HCT116 (cell line): Measurements from ENCODE around the gene EMSY. TPM values are rescaled to one million over a fixed set of nuclear protein-coding genes. Genes with fewer than 3 reads are reported as not detected.

Source experiments
- ATAC-seq: fragments of 200-7000 bp; cut with Tn5 transposase; 2 replicates; pipeline ENCODE4 v1.9.1; 2020; ENCODE audit warnings: mild to moderate bottlenecking, moderate library complexity
- BruUV-seq: library from RNA; stranded (reverse); fragments of 400-500 nt; replicated peaks from 2 replicates; lab custom pipeline; 2021; lab: Mats Ljungman, UMichigan
- CTCF ChIA-PET: fragments of 300-600 bp; sonication (Branson Sonifier 250); formaldehyde crosslinking; loops from one replicate; lab custom pipeline; 2021; ENCODE audit warnings: antibody characterized with exemption; lab: Charles Lee
- POLR2A ChIA-PET: fragments of 300-600, 350-600 bp; sonication (Branson Sonifier 250); formaldehyde crosslinking; loops from one replicate; lab custom pipeline; 2021; ENCODE audit warnings: antibody characterized with exemption; lab: Charles Lee
- RAD21 ChIA-PET, 2 experiments: fragments of 300-600 bp; sonication (Branson Sonifier 250); formaldehyde crosslinking; loops; one replicate each; lab custom pipeline; 2023; ENCODE audit warnings: low total read pairs in 2 of 2; ENCODE audit not compliant: uncharacterized antibody in 2 of 2, unreplicated experiment in 2 of 2, low non-redundant PET in 1 of 2; lab: Charles Lee
- DNase-seq: peaks from one replicate; pipeline ENCODE4 v3.0.0-alpha.2; 2010; ENCODE audit warnings: low read depth, low spot score
- H2AFZ ChIP-seq: fragments of 200-600 bp; shearing (Covaris generic), sonication (generic); 2 replicates; pipeline ENCODE4 v1.6.1; 2017; ENCODE audit warnings: low read depth, mixed run types, mixed read lengths, antibody characterized with exemption, low read length; ENCODE audit not compliant: poor library complexity, severe bottlenecking
- H3K27ac ChIP-seq: 2 replicates; pipeline ENCODE4 v1.5.1; 2012; ENCODE audit warnings: low read depth, low read length
- H3K27me3 ChIP-seq: fragments of 200-600 bp; sonication (generic); 2 replicates; pipeline ENCODE4 v1.6.1; 2016; ENCODE audit warnings: mixed run types, low read length, mixed read lengths; ENCODE audit not compliant: insufficient read depth
- H3K36me3 ChIP-seq, 2 experiments: fragments of 200-500 bp in 1 of 2; fragments of 200-600 bp in 1 of 2; sonication (Bioruptor generic) in 1 of 2; sonication (generic) in 1 of 2; 2 replicates each; pipeline versions ENCODE4 v1.5.1 to v1.6.1; 2014 to 2016; ENCODE audit warnings: low read length in 2 of 2, inconsistent platforms in 1 of 2, mixed read lengths in 1 of 2, mixed run types in 1 of 2; ENCODE audit not compliant: insufficient read depth in 2 of 2, control insufficient read depth in 1 of 2
- H3K4me1 ChIP-seq, 2 experiments: fragments of 200-600 bp in 1 of 2; sonication (generic) in 1 of 2; 2 replicates each; pipeline versions ENCODE4 v1.5.1 to v1.6.1; 2012 to 2017; ENCODE audit warnings: low read length in 2 of 2, inconsistent platforms in 1 of 2, mild to moderate bottlenecking in 1 of 2, mixed read lengths in 1 of 2, mixed run types in 1 of 2, moderate library complexity in 1 of 2; ENCODE audit not compliant: insufficient read depth in 2 of 2, control insufficient read depth in 1 of 2
- H3K4me2 ChIP-seq: fragments of 200-600 bp; sonication (generic); 2 replicates; pipeline ENCODE4 v1.6.1; 2017; ENCODE audit warnings: mixed run types, low read length, mixed read lengths
- H3K4me3 ChIP-seq, 2 experiments: fragments of 200-600 bp in 1 of 2; sonication (generic) in 1 of 2; replicated peaks in 1 of 2; 2 replicates each; pipeline ENCODE4 v1.5.1; 2011 to 2016; ENCODE audit warnings: low read length in 2 of 2, control low read depth in 1 of 2, low read depth in 1 of 2, mild to moderate bottlenecking in 1 of 2, mixed read lengths in 1 of 2, mixed run types in 1 of 2
- H3K79me2 ChIP-seq: fragments of 200-600 bp; sonication (generic); 2 replicates; pipeline ENCODE4 v1.6.1; 2017; ENCODE audit warnings: mild to moderate bottlenecking, mixed run types, low read length, moderate library complexity, mixed read lengths; ENCODE audit not compliant: insufficient read depth
- H3K9ac ChIP-seq: fragments of 200-600 bp; sonication (generic); 2 replicates; pipeline ENCODE4 v1.6.1; 2016; ENCODE audit warnings: low read length, mixed read lengths
- H3K9me2 ChIP-seq: fragments of 200-600 bp; sonication (generic), shearing (Covaris generic); 2 replicates; pipeline ENCODE4 v1.6.1; 2017; ENCODE audit warnings: mixed run types, mild to moderate bottlenecking, moderate library complexity; ENCODE audit not compliant: insufficient read depth
- H3K9me3 ChIP-seq, 2 experiments: fragments of 200-500 bp in 1 of 2; fragments of 200-600 bp in 1 of 2; sonication (Bioruptor generic) in 1 of 2; sonication (generic) in 1 of 2; 2 replicates each; pipeline ENCODE4 v1.6.1; 2014 to 2017; ENCODE audit warnings: low read length in 2 of 2, mixed read lengths in 2 of 2, inconsistent platforms in 1 of 2, low read depth in 1 of 2, mild to moderate bottlenecking in 1 of 2, mixed run types in 1 of 2, moderate library complexity in 1 of 2; ENCODE audit not compliant: control insufficient read depth in 1 of 2, insufficient read depth in 1 of 2
- H4K20me1 ChIP-seq: fragments of 200-600 bp; sonication (generic), shearing (Covaris generic); 2 replicates; pipeline ENCODE4 v1.6.1; 2017; ENCODE audit warnings: mixed run types, mild to moderate bottlenecking, moderate library complexity; ENCODE audit not compliant: insufficient read depth
- ATF3 ChIP-seq: IDR thresholded peaks from 2 replicates; pipeline ENCODE4 v1.6.1; 2012
- EGR1 ChIP-seq: IDR thresholded peaks from 2 replicates; pipeline ENCODE4 v1.6.1; 2012; ENCODE audit warnings: low read depth
- ELF1 ChIP-seq: IDR thresholded peaks from 2 replicates; pipeline ENCODE4 v1.6.1; 2012; ENCODE audit warnings: low read depth, borderline replicate concordance
- EZH2 ChIP-seq: fragments of 200-600 bp; sonication (generic); IDR thresholded peaks from 2 replicates; pipeline ENCODE4 v1.6.1; 2017; ENCODE audit warnings: antibody characterized with exemption, mixed run types
- EZH2phosphoT487 ChIP-seq: fragments of 200-600 bp; IDR thresholded peaks from 2 replicates; pipeline ENCODE4 v1.6.1; 2018; ENCODE audit warnings: antibody characterized with exemption, borderline replicate concordance
- FOSL1 ChIP-seq: IDR thresholded peaks from 2 replicates; pipeline ENCODE4 v1.6.1; 2012; ENCODE audit warnings: low read depth
- MAX ChIP-seq: IDR thresholded peaks from 2 replicates; pipeline ENCODE4 v1.6.1; 2012
- POLR2A ChIP-seq: IDR thresholded peaks from 2 replicates; pipeline ENCODE4 v1.7.0; 2011; ENCODE audit warnings: borderline replicate concordance; ENCODE audit not compliant: insufficient read depth, insufficient read length; ENCODE audit errors: extremely low read depth
- RAD21 ChIP-seq: IDR thresholded peaks from 2 replicates; pipeline ENCODE4 v1.6.1; 2012; ENCODE audit warnings: low read depth, mild to moderate bottlenecking
- REST ChIP-seq: IDR thresholded peaks from 2 replicates; pipeline ENCODE4 v1.6.1; 2012; ENCODE audit warnings: low read depth
- SP1 ChIP-seq: IDR thresholded peaks from 2 replicates; pipeline ENCODE4 v1.6.1; 2012; ENCODE audit warnings: low read depth
- SRF ChIP-seq: IDR thresholded peaks from 2 replicates; pipeline ENCODE4 v1.6.1; 2012; ENCODE audit warnings: low read depth
- TCF7L2 ChIP-seq: IDR thresholded peaks from 2 replicates; pipeline ENCODE4 v1.7.0; 2011; ENCODE audit warnings: borderline replicate concordance, inconsistent platforms; ENCODE audit not compliant: insufficient read depth, insufficient read length; ENCODE audit errors: extremely low read depth
- YY1 ChIP-seq: IDR thresholded peaks from 2 replicates; pipeline ENCODE4 v1.6.1; 2011; ENCODE audit warnings: low read length, low read depth, moderate library complexity, mild to moderate bottlenecking; ENCODE audit not compliant: insufficient replicate concordance; ENCODE audit errors: extremely low read depth
- ZBTB33 ChIP-seq: IDR thresholded peaks from 2 replicates; pipeline ENCODE4 v1.6.1; 2011; ENCODE audit warnings: mild to moderate bottlenecking, low read length, moderate library complexity; ENCODE audit not compliant: insufficient replicate concordance; ENCODE audit errors: extremely low read depth
- ZNF274 ChIP-seq: fragments of 200-500 bp; sonication (Bioruptor generic); IDR thresholded peaks from 2 replicates; pipeline ENCODE4 v1.6.1; 2014; ENCODE audit warnings: mild to moderate bottlenecking, low read depth, low read length, inconsistent platforms
- intact Hi-C: fragments of 100-400 bp; cut with micrococcal nuclease; formaldehyde crosslinking; loops from 2 replicates; pipeline ENCODE4 v1.10.0; 2022
- total RNA-seq: library from RNA; stranded (reverse); gene quantifications from one replicate; pipeline ENCODE4 v1.2.1, GENCODE V29; 2021; ENCODE audit not compliant: unreplicated experiment

Gene EMSY
- total RNA-seq, 1 experiment from 2014 or later = 22.7 TPM

GRCh38 chr11:76601724-76602123, 156.9 kb downstream of the EMSY start:
- Histone ChIP-seq H3K4me1 (no peaks in the 10 kb centered on the region), H3K4me3 (no peak overlapping the region), H3K9me3 (no peaks in the 10 kb centered on the region), H3K9me2 (no peaks in the 10 kb centered on the region), H4K20me1 (no peaks in the 10 kb centered on the region), H3K27me3 (no peaks in the 10 kb centered on the region), H3K9ac (no peak overlapping the region), H3K27ac (no peak overlapping the region), H3K79me2 (no peaks in the 10 kb centered on the region), H3K4me2 (no peak overlapping the region), H3K36me3 (no peaks in the 10 kb centered on the region), H2AFZ (no peak overlapping the region)
- POLR2A ChIA-PET = no interaction called here
- intact Hi-C loops = no loop called here
- TF ChIP-seq MAX (no peak), ZNF274 (no peak), EZH2phosphoT487 (no peak), SRF (no peak), EGR1 (no peak), FOSL1 (no peak), EZH2 (no peak), ELF1 (no peak), POLR2A (no peak), TCF7L2 (no peak), YY1 (no peak), ZBTB33 (no peak), RAD21 (no peak), REST (no peak), ATF3 (no peak), SP1 (no peak)
- ATAC-seq = no peak
- DNase-seq = no peak
- BruUV-seq = no TSS peak
- RAD21 ChIA-PET = no interaction called here
- CTCF ChIA-PET = no interaction called here
